HFFc6 (cell line): Measurements from ENCODE around the gene SMARCB1. TPM values are rescaled to one million over a fixed set of nuclear protein-coding genes. Genes with fewer than 3 reads are reported as not detected.

ENCODE experiments used
- DNase-seq: peaks from one replicate; pipeline ENCODE4 v3.0.0-alpha.2; 2018
- H3K27ac Mint-ChIP-seq: 2 replicates; pipeline ENCODE4 v1.8.0; 2020; ENCODE audit warnings: mild to moderate bottlenecking, mixed read lengths
- H3K27me3 Mint-ChIP-seq: 2 replicates; pipeline ENCODE4 v1.8.0; 2021; ENCODE audit warnings: mild to moderate bottlenecking, moderate library complexity, mixed read lengths; ENCODE audit not compliant: insufficient read depth
- H3K36me3 Mint-ChIP-seq: 2 replicates; pipeline ENCODE4 v1.8.0; 2021; ENCODE audit warnings: low read depth, mixed read lengths
- H3K4me1 Mint-ChIP-seq: 2 replicates; pipeline ENCODE4 v1.8.0; 2020; ENCODE audit warnings: low read depth, mixed read lengths
- H3K4me3 Mint-ChIP-seq: 2 replicates; pipeline ENCODE4 v1.8.0; 2020; ENCODE audit warnings: mild to moderate bottlenecking, moderate library complexity, mixed read lengths
- H3K9me3 Mint-ChIP-seq: 2 replicates; pipeline ENCODE4 v1.8.0; 2020; ENCODE audit warnings: mild to moderate bottlenecking, mixed read lengths
- CTCF ChIP-seq: fragments of 200-600 bp; sonication (generic); IDR thresholded peaks from 2 replicates; pipeline ENCODE4 v1.5.0; 2021; ENCODE audit warnings: antibody characterized with exemption, mild to moderate bottlenecking
- total RNA-seq, 6 experiments: library from RNA; stranded (reverse); fragmentation: NEBNext Ultra II Directional; extraction: Animal tissue kit (Norgen Biotek cat#: 25700); gene quantifications; 2 replicates in 1 of 6; 3 replicates in 5 of 6; pipeline ENCODE4 v1.2.3, GENCODE V29; 2021

Gene SMARCB1
- total RNA-seq, 6 experiments from 2014 or later, result 91.5 to 101 (median 97.3) TPM

- H3K9me3 Mint-ChIP-seq, result no peaks in the 10 kb centered on the region
- peaks cover 2% of the 10 kb centered on the region for H3K27me3 Mint-ChIP-seq
- peak within 1 kb of the TSS; percentile 67 for H3K4me3 Mint-ChIP-seq
- H3K36me3 Mint-ChIP-seq, result no peaks in the 10 kb centered on the region; the same call in 1 of the 2 replicates
- H3K4me1 Mint-ChIP-seq, result peaks cover 23% of the 10 kb centered on the region
- no peak for TF ChIP-seq CTCF
- peak within 1 kb of the TSS; percentile 70 for H3K27ac Mint-ChIP-seq
- DNase-seq, result peak; percentile 56
Measured at GRCh38 chr22:23762842-23763578, 23.8 kb upstream of the SMARCB1 start, which contains the start of gene C22orf15. Gene C22orf15, plus strand, starts transcription at chr22:23762990. Its CDS starts 317 bp downstream, at chr22:23763307.

- peak overlapping the region; percentile 67; the same call in 1 of the 2 replicates for H3K4me3 Mint-ChIP-seq
Measured at GRCh38 chr22:23763579-23763945, 23.2 kb upstream of the SMARCB1 start.

GRCh38 chr22:23763954-23764353 is 22.8 kb upstream of the SMARCB1 start:
- no peak for DNase-seq
- no peak overlapping the region for H3K27ac Mint-ChIP-seq
- no peak for TF ChIP-seq CTCF
- H3K36me3 Mint-ChIP-seq, result no peaks in the 10 kb centered on the region; the same call in 1 of the 2 replicates
- H3K4me3 Mint-ChIP-seq, result peak overlapping the region; percentile 67; the same call in 1 of the 2 replicates
- no peaks in the 10 kb centered on the region for H3K9me3 Mint-ChIP-seq
- peaks cover 23% of the 10 kb centered on the region for H3K4me1 Mint-ChIP-seq
- H3K27me3 Mint-ChIP-seq, result peaks cover 2% of the 10 kb centered on the region

More at GRCh38 chr22:23763579-23763945, 23.2 kb upstream of the SMARCB1 start:
- TF ChIP-seq CTCF, result no peak
- Mint-ChIP-seq H3K27ac (peak overlapping the region; percentile 70; the same call in 1 of the 2 replicates), H3K36me3 (no peaks in the 10 kb centered on the region; the same call in 1 of the 2 replicates), H3K4me1 (peaks cover 23% of the 10 kb centered on the region), H3K9me3 (no peaks in the 10 kb centered on the region), H3K27me3 (peaks cover 2% of the 10 kb centered on the region)
- no peak for DNase-seq

- Mint-ChIP-seq H3K9me3 (no peaks in the 10 kb centered on the region), H3K4me1 (peaks cover 23% of the 10 kb centered on the region), H3K4me3 (no peak overlapping the region), H3K27ac (no peak overlapping the region), H3K36me3 (no peaks in the 10 kb centered on the region; the same call in 1 of the 2 replicates), H3K27me3 (peaks cover 2% of the 10 kb centered on the region)
- TF ChIP-seq CTCF, result no peak
- DNase-seq, result no peak
Measured at GRCh38 chr22:23764899-23765881, 21.6 kb upstream of the SMARCB1 start.

- DNase-seq, result no peak
- H3K4me1 Mint-ChIP-seq, result peaks cover 22% of the 10 kb centered on the region
- no peaks in the 10 kb centered on the region; the same call in 1 of the 2 replicates for H3K36me3 Mint-ChIP-seq
- H3K9me3 Mint-ChIP-seq, result no peaks in the 10 kb centered on the region
- no peak for TF ChIP-seq CTCF
- H3K4me3 Mint-ChIP-seq, result peak overlapping the region; percentile 73
- H3K27me3 Mint-ChIP-seq, result no peaks in the 10 kb centered on the region; the same call in 1 of the 2 replicates
- H3K27ac Mint-ChIP-seq, result no peak overlapping the region; the same call in 1 of the 2 replicates
Measured at GRCh38 chr22:23767303-23767672, 19.5 kb upstream of the SMARCB1 start.
